Psoas muscle (tissue), 8 donors: ENCODE data around the gene ADCY5. TPM values are rescaled to one million over a fixed set of nuclear protein-coding genes. Genes with fewer than 3 reads are reported as not detected.
A peak's percentile ranks its signal among the peaks of the same experiment; 100 is the strongest.

Experiments
- ATAC-seq, 4 donors: fragments of 200-7000 bp; cut with Tn5 transposase; one replicate each; pipeline ENCODE4 v1.9.1; 2020; ENCODE audit warnings: moderate library complexity in 3 of 4, mild to moderate bottlenecking in 2 of 4
- DNase-seq, 2 donors: peaks; one replicate each; pipeline ENCODE4 v3.0.0-alpha.2; 2020
- H3K27ac ChIP-seq: fragments of 200-600 bp; one replicate; pipeline ENCODE4 v1.8.0; 2022
- H3K27me3 ChIP-seq, 3 donors: fragments of 200-600 bp in 1 of 3; one replicate each; pipeline versions ENCODE4 v1.6.1 to v1.8.0; 2013 to 2022; ENCODE audit warnings: low read length in 2 of 3, mild to moderate bottlenecking in 2 of 3, moderate library complexity in 1 of 3; ENCODE audit not compliant: insufficient read depth in 3 of 3
- H3K36me3 ChIP-seq, 2 donors: fragments of 200-600 bp in 1 of 2; one replicate each; pipeline versions ENCODE4 v1.6.1 to v1.8.0; 2013 to 2022; ENCODE audit warnings: low read depth in 1 of 2, mild to moderate bottlenecking in 1 of 2, moderate library complexity in 1 of 2; ENCODE audit not compliant: insufficient read depth in 1 of 2
- H3K4me1 ChIP-seq: fragments of 200-600 bp; one replicate; pipeline ENCODE4 v1.8.0; 2022
- H3K4me3 ChIP-seq: fragments of 200-600 bp; one replicate; pipeline ENCODE4 v1.8.0; 2022; ENCODE audit warnings: mild to moderate bottlenecking
- H3K9me3 ChIP-seq: fragments of 200-600 bp; one replicate; pipeline ENCODE4 v1.8.0; 2022
- WGBS, 3 donors: extraction: QIAGEN DNeasy Blood & Tissue Kit; methylation state at CpG; one replicate each; pipeline versions ENCODE4 v1.1.6 to v1.1.7; 2013; 5-methylcytosine and 5-hydroxymethylcytosine counted together
- intact Hi-C, 2 donors: fragments of 100-400 bp; cut with DNase I; formaldehyde crosslinking; loops; one replicate each; pipeline versions ENCODE4 v1.11.0 to v1.14.2; 2022
- polyA plus RNA-seq, 3 donors: library from polyadenylated mRNA; stranded (reverse); fragments of 200-250 nt; gene quantifications; one replicate each; pipeline ENCODE4 v1.2.3, GENCODE V29; 2013
- total RNA-seq, 4 donors: library from RNA; stranded (reverse); fragmentation: NEBNext Ultra II Directional in 2 of 4; extraction: Animal tissue kit (Norgen Biotek cat#: 25700) in 2 of 4; gene quantifications; one replicate each; pipeline versions ENCODE4 v1.2.1 to v1.2.4, GENCODE V29; 2021 to 2023
- TF ChIP-seq, protein P1 (sequence below): fragments of 200-600 bp; IDR thresholded peaks from one replicate; pipeline ENCODE4 v1.8.0; 2022; ENCODE audit warnings: antibody characterized with exemption
- donor health status: healthy with polysubstance abuse.
- donor health status: DM: no; HTN: no; CAD: no; lungs with moderate emphysema.
- donor health status: Bipolar disorder and iron deficiency.
- donor health status: healthy.
- donor health status: DM: yes; HTN: yes; CAD: no.
- donor health status: DM: no; HTN: no; CAD: no.
- donor health status: DM: no; HTN: no; CAD: no.
- donor health status: DM: yes; HTN: yes; CAD: no.

Gene ADCY5
- total and polyA plus RNA-seq, 7 donors = 1.0 to 4.4 (median 1.6) TPM

DNA sequence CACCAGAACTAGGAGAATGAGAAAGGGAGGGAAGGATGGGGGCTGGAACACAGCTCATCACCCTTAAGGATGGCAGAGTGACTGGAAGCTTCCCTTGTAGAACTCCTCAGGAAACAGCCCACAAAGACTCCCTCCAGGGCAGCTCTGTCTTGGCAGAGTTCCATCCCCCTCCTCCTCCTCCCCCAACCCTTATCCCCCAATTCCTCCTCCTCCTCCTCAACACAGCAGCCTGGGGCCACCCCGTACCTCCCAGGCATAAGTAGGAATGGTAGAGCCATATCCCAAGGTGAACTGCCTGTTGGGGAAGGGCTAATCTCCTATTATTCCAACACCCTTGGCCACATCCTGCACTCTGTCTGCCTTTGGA is 38.8 kb downstream of the ADCY5 start:
- Histone ChIP-seq H3K27ac (no peak overlapping the region), H3K4me1 (no peaks in the 10 kb centered on the region)
- 69 to 84% (median 82%) methylated on average over 1 of the region's 1 CpG for WGBS, 3 donors

DNA sequence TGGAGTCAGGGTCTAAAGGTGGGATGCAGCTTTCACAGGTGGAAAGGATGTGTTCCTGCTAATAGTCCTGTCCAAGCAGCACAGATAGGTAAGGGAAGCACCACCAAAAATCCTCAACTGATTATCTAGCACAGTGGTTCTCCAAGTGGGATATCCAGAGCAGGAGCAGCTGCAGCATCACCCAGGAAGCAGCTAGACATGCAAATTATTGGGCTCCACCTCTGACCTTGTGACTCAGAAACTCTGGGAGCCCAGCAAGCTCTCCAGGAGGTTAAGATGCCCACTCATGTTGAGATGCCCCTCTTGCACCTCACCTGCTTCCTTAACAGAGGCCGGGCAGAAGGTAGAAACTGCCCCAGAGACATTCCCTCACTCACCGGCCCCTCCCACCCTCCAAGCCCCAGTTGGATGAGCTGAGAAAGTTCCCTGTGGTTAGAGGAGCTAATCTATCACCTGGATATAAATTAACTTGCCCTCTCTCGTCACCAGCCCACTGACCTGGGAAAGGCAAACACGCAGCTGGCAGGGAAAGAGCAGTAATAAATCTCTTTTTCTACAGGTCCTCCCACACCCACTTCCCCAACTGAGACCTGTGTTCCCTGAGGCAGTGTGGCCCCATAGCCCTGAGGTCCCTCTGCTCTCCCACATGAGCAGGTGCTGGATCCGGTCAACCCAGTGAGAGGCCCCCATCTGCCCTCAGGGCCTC is 39.3 kb downstream of the ADCY5 start:
- Histone ChIP-seq H3K27ac (no peak overlapping the region), H3K4me1 (no peaks in the 10 kb centered on the region), H3K27me3 (no peaks in the 10 kb centered on the region), H3K36me3 (no peaks in the 10 kb centered on the region), H3K9me3 (no peaks in the 10 kb centered on the region), H3K4me3 (no peak overlapping the region)
- DNase-seq (no peak), ATAC-seq (no peak)
- TF ChIP-seq, protein P1, sequence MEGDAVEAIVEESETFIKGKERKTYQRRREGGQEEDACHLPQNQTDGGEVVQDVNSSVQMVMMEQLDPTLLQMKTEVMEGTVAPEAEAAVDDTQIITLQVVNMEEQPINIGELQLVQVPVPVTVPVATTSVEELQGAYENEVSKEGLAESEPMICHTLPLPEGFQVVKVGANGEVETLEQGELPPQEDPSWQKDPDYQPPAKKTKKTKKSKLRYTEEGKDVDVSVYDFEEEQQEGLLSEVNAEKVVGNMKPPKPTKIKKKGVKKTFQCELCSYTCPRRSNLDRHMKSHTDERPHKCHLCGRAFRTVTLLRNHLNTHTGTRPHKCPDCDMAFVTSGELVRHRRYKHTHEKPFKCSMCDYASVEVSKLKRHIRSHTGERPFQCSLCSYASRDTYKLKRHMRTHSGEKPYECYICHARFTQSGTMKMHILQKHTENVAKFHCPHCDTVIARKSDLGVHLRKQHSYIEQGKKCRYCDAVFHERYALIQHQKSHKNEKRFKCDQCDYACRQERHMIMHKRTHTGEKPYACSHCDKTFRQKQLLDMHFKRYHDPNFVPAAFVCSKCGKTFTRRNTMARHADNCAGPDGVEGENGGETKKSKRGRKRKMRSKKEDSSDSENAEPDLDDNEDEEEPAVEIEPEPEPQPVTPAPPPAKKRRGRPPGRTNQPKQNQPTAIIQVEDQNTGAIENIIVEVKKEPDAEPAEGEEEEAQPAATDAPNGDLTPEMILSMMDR = no peak
- intact Hi-C loops = no loop called here
- 53 to 58% (median 56%) methylated on average over 5 of the region's 5 CpGs for WGBS, 3 donors

More for the DNA sequence above, 38.8 kb downstream of the ADCY5 start:
- H3K4me3 ChIP-seq = no peak overlapping the region
- TF ChIP-seq, protein P1 = no peak
- ATAC-seq (no peak), DNase-seq (no peak)
- intact Hi-C loops = no loop called here
- no peaks in the 10 kb centered on the region for H3K27me3 ChIP-seq
- no peaks in the 10 kb centered on the region for H3K36me3 ChIP-seq
- no peaks in the 10 kb centered on the region for H3K9me3 ChIP-seq

DNA sequence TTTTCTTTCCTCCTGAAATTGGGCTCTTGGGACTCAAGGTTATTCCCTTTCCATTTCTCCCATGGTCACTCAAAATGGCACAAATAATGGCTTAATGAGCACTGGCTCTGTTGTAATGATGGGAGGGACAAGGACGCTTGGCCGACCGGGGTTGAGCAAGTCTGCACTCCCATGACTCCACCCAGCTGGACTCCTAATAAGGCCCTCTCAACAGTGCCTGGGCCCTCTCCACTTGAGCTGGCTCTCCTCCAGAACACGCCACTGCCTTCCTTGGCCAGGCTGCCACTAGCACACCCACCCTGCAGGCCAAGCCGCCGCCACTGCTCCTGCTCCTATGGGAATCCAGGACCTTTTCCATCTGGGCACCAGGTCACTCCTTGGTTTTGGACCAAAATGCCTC is 42.3 kb downstream of the ADCY5 start:
- H3K36me3 ChIP-seq = no peaks in the 10 kb centered on the region
- WGBS, 3 donors = 27 to 30% (median 27%) methylated on average over 6 of the region's 6 CpGs
- no peaks in the 10 kb centered on the region for H3K4me1 ChIP-seq
- ATAC-seq (peak; percentile 59 to 94 (median 80)), DNase-seq (peak; percentile 57 to 82)
- no peaks in the 10 kb centered on the region for H3K27me3 ChIP-seq
- no peak overlapping the region for H3K4me3 ChIP-seq
- H3K27ac ChIP-seq = no peak overlapping the region
- H3K9me3 ChIP-seq = no peaks in the 10 kb centered on the region
- intact Hi-C loops = no loop called here
- TF ChIP-seq, protein P1 = no peak

DNA sequence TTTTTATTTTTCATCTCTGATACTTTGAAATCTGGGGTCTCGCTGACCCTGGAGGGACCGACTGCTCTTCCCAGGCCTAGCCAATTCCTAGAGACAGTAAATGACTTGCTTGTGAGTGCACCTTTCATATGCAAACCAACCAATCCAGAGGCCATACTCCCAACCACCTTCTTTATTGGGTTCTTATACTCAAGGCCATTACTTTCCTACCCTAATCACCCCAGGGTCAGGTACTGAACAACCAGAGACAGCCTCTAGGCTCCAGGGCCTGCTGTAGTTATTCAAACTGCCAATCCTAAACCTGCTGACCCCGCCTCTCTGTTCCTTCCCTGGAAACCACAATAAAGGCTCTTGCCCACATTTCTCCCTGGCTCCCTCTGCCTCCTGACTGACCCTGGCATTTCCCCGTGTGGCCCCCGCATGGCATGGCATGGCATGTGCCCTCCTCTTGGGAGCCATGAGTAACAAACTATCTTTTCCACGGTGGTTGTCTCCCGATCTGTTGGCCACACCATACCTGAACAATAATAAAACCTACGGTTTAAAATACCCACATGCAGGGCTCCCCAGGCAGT is 42.9 kb downstream of the ADCY5 start:
- Histone ChIP-seq H3K9me3 (no peaks in the 10 kb centered on the region), H3K27ac (no peak overlapping the region), H3K4me1 (no peaks in the 10 kb centered on the region), H3K36me3 (no peaks in the 10 kb centered on the region), H3K4me3 (no peak overlapping the region), H3K27me3 (no peaks in the 10 kb centered on the region)
- TF ChIP-seq, protein P1 = no peak
- peak in 1 of 2 donors; percentile 38 for DNase-seq
- ATAC-seq = no peak
- WGBS, 3 donors = 74 to 93% (median 85%) methylated on average over 8 of the region's 8 CpGs
- intact Hi-C loops = no loop called here
